Panc1 (cell line): ENCODE data around the gene CPLX1. TPM values are rescaled to one million over a fixed set of nuclear protein-coding genes. Genes with fewer than 3 reads are reported as not detected.
"Not testable (repeated sequence)": the region's sequence is repeated elsewhere in the genome, so short reads cannot be mapped to it uniquely, and the experiment has no call there.

Experiments
- ATAC-seq: fragments of 200-7000 bp; cut with Tn5 transposase; 2 replicates; pipeline ENCODE4 v1.9.1; 2020; ENCODE audit warnings: mild to moderate bottlenecking, moderate library complexity
- BruUV-seq: library from RNA; stranded (reverse); fragments of 400-500 nt; replicated peaks from 2 replicates; lab custom pipeline; 2021; lab: Mats Ljungman, UMichigan
- CTCF ChIA-PET: fragments of 300-600 bp; sonication (Branson Sonifier 250); formaldehyde crosslinking; loops from one replicate; lab custom pipeline; 2022; ENCODE audit warnings: antibody characterized with exemption; lab: Charles Lee
- POLR2A ChIA-PET: fragments of 300-600 bp; sonication (Branson Sonifier 250); formaldehyde crosslinking; loops from one replicate; lab custom pipeline; 2022; ENCODE audit warnings: antibody characterized with exemption; lab: Charles Lee
- DNase-seq: peaks from one replicate; pipeline ENCODE4 v3.0.0-alpha.2; 2010; ENCODE audit warnings: low read depth, low spot score
- H3K27ac ChIP-seq: 2 replicates; pipeline ENCODE4 v1.5.1; 2011; ENCODE audit warnings: mild to moderate bottlenecking, low read length, inconsistent platforms
- H3K27me3 ChIP-seq: fragments of 200-500 bp; sonication (Bioruptor generic); 2 replicates; pipeline ENCODE4 v1.6.0; 2014; ENCODE audit warnings: low read length, inconsistent platforms; ENCODE audit not compliant: control insufficient read depth, insufficient read depth
- H3K36me3 ChIP-seq: fragments of 200-500 bp; sonication (Bioruptor generic); 2 replicates; pipeline ENCODE4 v1.5.1; 2014; ENCODE audit warnings: inconsistent platforms, mild to moderate bottlenecking, low read length, moderate library complexity; ENCODE audit not compliant: control insufficient read depth, insufficient read depth
- H3K4me1 ChIP-seq: 2 replicates; pipeline ENCODE4 v1.5.1; 2011; ENCODE audit warnings: inconsistent platforms, mild to moderate bottlenecking, low read length, moderate library complexity; ENCODE audit not compliant: control insufficient read depth, insufficient read depth
- H3K4me3 ChIP-seq, 2 experiments: 2 replicates each; pipeline ENCODE4 v1.5.1; 2011 to 2012; ENCODE audit warnings: low read depth in 2 of 2, low read length in 2 of 2, mild to moderate bottlenecking in 2 of 2, inconsistent platforms in 1 of 2, moderate library complexity in 1 of 2
- H3K9me3 ChIP-seq: fragments of 200-500 bp; sonication (Bioruptor generic); 2 replicates; pipeline ENCODE4 v1.5.1; 2014; ENCODE audit warnings: low read depth, mild to moderate bottlenecking, inconsistent platforms, low read length, moderate library complexity; ENCODE audit not compliant: control insufficient read depth, insufficient read depth
- POLR2AphosphoS5 ChIP-seq: IDR thresholded peaks from 2 replicates; pipeline ENCODE4 v1.6.1; 2012; ENCODE audit warnings: mild to moderate bottlenecking, low read depth, low read length, moderate library complexity
- SIN3A ChIP-seq: IDR thresholded peaks from 2 replicates; pipeline ENCODE4 v1.6.1; 2012; ENCODE audit warnings: low read depth, mild to moderate bottlenecking, low read length, moderate library complexity, borderline replicate concordance; ENCODE audit not compliant: insufficient read depth
- TCF7L2 ChIP-seq: IDR thresholded peaks from 2 replicates; pipeline ENCODE4 v1.6.1; 2011; ENCODE audit warnings: mild to moderate bottlenecking, low read depth, low read length, inconsistent platforms
- in situ Hi-C: cut with HindIII; loops from 2 replicates; pipeline ENCODE4 v1.10.0; 2016; ENCODE audit warnings: low sequenced_read_pairs, low pct_unique_long_range_greater_than_20kb
- intact Hi-C: fragments of 100-400 bp; cut with micrococcal nuclease; formaldehyde crosslinking; loops from one replicate; pipeline ENCODE4 v1.10.0; 2022; ENCODE audit not compliant: unreplicated experiment
- total RNA-seq: library from RNA; stranded (reverse); gene quantifications from one replicate; pipeline ENCODE4 v1.2.1, GENCODE V29; 2021; ENCODE audit not compliant: unreplicated experiment
- TF ChIP-seq, protein P1 (sequence below), 2 experiments: IDR thresholded peaks; 2 replicates each; pipeline ENCODE4 v1.6.1; 2011 to 2012; ENCODE audit warnings: low read depth in 2 of 2, control low read depth in 1 of 2, low read length in 1 of 2, mild to moderate bottlenecking in 1 of 2, moderate library complexity in 1 of 2; ENCODE audit not compliant: insufficient read depth in 1 of 2
- TF ChIP-seq, protein P2 (sequence below): fragments of 450-650 bp; IDR thresholded peaks from 2 replicates; pipeline ENCODE4 v1.5.1; 2017; ENCODE audit warnings: mild to moderate bottlenecking

The CPLX1 gene
- total RNA-seq, 1 experiment from 2014 or later = 6.7 TPM

DNA sequence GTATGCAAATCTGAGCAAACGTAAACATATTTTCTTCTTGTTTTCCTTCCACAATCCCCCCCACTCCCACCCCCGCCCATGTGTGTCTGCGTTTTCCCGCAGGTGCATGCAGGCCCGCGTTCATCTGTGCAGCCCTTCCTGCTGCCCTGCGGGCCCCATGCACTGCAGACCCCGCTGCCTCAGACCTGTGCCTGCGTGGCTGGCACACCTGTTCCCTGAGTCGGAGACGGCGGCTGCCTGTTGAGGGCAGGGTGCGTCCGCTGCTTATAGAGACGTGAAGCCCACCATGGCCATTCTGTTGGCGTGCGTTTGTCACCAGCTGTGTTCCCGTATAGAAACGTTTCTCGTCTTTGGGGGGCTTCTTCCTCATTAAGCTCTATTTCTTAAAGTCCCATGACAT is 68.8 kb downstream of the CPLX1 start:
- Histone ChIP-seq H3K4me3 (no peak overlapping the region), H3K9me3 (no peaks in the 10 kb centered on the region), H3K27ac (no peak overlapping the region), H3K36me3 (no peaks in the 10 kb centered on the region), H3K4me1 (no peaks in the 10 kb centered on the region), H3K27me3 (no peaks in the 10 kb centered on the region)
- ATAC-seq (no peak), DNase-seq (no peak)
- POLR2A ChIA-PET = no interaction called here
- intact Hi-C loops (no loop called here), in situ Hi-C loops (no loop called here)
- BruUV-seq = TSS peak; percentile 53
- CTCF ChIA-PET = no interaction called here
- no peak for TF ChIP-seq TCF7L2
- no peak for TF ChIP-seq SIN3A
- TF ChIP-seq, protein P1, sequence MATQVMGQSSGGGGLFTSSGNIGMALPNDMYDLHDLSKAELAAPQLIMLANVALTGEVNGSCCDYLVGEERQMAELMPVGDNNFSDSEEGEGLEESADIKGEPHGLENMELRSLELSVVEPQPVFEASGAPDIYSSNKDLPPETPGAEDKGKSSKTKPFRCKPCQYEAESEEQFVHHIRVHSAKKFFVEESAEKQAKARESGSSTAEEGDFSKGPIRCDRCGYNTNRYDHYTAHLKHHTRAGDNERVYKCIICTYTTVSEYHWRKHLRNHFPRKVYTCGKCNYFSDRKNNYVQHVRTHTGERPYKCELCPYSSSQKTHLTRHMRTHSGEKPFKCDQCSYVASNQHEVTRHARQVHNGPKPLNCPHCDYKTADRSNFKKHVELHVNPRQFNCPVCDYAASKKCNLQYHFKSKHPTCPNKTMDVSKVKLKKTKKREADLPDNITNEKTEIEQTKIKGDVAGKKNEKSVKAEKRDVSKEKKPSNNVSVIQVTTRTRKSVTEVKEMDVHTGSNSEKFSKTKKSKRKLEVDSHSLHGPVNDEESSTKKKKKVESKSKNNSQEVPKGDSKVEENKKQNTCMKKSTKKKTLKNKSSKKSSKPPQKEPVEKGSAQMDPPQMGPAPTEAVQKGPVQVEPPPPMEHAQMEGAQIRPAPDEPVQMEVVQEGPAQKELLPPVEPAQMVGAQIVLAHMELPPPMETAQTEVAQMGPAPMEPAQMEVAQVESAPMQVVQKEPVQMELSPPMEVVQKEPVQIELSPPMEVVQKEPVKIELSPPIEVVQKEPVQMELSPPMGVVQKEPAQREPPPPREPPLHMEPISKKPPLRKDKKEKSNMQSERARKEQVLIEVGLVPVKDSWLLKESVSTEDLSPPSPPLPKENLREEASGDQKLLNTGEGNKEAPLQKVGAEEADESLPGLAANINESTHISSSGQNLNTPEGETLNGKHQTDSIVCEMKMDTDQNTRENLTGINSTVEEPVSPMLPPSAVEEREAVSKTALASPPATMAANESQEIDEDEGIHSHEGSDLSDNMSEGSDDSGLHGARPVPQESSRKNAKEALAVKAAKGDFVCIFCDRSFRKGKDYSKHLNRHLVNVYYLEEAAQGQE (IDR thresholded peaks at IDR 0.05; ENCODE audit: insufficient read depth in 1 of 2, low read depth in 2 of 2, low read length in 1 of 2) = no peak
- TF ChIP-seq, protein P2, sequence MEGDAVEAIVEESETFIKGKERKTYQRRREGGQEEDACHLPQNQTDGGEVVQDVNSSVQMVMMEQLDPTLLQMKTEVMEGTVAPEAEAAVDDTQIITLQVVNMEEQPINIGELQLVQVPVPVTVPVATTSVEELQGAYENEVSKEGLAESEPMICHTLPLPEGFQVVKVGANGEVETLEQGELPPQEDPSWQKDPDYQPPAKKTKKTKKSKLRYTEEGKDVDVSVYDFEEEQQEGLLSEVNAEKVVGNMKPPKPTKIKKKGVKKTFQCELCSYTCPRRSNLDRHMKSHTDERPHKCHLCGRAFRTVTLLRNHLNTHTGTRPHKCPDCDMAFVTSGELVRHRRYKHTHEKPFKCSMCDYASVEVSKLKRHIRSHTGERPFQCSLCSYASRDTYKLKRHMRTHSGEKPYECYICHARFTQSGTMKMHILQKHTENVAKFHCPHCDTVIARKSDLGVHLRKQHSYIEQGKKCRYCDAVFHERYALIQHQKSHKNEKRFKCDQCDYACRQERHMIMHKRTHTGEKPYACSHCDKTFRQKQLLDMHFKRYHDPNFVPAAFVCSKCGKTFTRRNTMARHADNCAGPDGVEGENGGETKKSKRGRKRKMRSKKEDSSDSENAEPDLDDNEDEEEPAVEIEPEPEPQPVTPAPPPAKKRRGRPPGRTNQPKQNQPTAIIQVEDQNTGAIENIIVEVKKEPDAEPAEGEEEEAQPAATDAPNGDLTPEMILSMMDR = no peak
- no peak for TF ChIP-seq POLR2AphosphoS5

DNA sequence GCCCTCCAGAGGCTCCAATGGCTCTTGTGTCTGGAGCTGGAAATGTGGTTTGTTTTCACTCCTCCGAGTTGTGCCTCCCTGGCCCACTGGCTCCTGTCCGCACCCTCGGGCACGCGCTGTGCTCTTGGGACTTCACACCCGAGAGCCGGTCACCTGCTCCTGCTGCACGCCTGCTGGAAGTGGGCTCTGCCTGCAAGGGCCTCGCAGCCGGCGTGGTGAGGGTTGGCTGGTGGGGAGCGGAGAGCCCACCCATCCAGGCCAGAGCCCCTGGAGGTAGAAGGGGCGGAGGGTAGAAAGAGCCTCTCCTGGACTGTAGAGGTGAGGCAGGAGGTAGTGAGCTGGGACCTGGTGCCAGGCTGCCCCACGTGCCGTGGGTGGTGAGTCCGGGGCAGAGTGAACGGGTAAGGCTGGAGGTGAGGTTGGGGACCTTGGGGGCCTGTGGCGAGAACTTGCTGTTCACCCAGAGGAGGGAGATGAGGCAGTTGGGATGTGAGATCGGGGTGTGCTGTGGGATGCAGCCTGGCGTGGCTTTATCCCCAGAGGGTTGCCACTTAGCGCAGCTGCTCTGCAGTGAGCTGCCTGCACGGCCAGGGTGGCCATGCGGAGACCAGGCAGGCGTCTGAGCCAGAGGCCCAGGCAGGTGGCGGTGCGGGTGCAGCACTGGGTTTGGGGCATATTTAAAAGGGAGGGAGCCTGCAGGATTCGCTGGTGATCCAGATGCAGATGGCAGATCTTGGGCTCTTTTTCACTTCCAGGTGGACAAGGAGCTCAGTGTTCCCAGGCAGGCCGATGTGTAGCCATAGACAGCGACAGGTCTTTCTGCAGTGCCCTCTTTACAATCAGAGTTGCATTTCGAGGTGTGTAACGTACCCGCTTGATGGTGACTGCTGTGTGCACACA is 71.5 kb downstream of the CPLX1 start:
- ATAC-seq (peak; percentile 48; the same call in 1 of the 2 replicates), DNase-seq (no peak)
- ChIA-PET CTCF (no interaction called here), POLR2A (no interaction called here)
- Histone ChIP-seq H3K27me3 (no peaks in the 10 kb centered on the region), H3K4me3 (no peak overlapping the region), H3K4me1 (no peaks in the 10 kb centered on the region), H3K27ac (no peak overlapping the region), H3K9me3 (no peaks in the 10 kb centered on the region), H3K36me3 (no peaks in the 10 kb centered on the region)
- BruUV-seq = no TSS peak
- TF ChIP-seq, protein P1 (IDR thresholded peaks at IDR 0.05; ENCODE audit: insufficient read depth in 1 of 2, low read depth in 2 of 2, low read length in 1 of 2) = no peak
- TF ChIP-seq TCF7L2 = no peak
- TF ChIP-seq, protein P2 = no peak
- no peak for TF ChIP-seq POLR2AphosphoS5
- TF ChIP-seq SIN3A = no peak
- in situ Hi-C loops (no loop called here), intact Hi-C loops (no loop called here)

DNA sequence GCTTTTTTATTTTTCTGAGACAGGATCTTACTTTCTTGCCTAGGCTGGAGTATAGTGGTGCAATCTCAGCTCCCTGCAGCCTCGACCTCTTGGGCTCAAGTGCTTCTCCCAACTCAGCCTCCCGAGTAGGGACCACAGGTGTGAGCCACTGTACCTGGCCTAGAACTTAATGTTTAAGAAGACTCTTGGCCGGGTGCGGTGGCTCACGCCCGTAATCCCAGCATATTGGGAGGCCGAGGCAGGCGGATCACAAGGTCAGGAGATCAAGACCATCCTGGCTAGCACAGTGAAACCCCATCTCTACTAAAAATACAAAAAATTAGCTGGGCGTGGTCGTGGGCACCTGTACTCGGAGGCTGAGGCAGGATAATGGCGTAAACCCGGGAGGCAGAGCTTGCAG is 72.7 kb downstream of the CPLX1 start:
- H3K4me3 ChIP-seq, CTCF ChIA-PET, DNase-seq, H3K27ac ChIP-seq, ATAC-seq, H3K36me3 ChIP-seq, in situ Hi-C loops, intact Hi-C loops, H3K27me3 ChIP-seq, BruUV-seq, H3K4me1 ChIP-seq, H3K9me3 ChIP-seq: not testable (repeated sequence)
- POLR2A ChIA-PET = interaction anchor here (0.6 kb wide), 1 partner anchor 137 kb away, joined by 3 read pairs; no protein-coding TSS in a partner anchor
